GM19025 (cell line): ENCODE data around the gene VAV2.

Experiments
- ATAC-seq: cut with Tn5 transposase; IDR thresholded peaks from one replicate; pipeline ENCODE4 v1.9.1; 2021; ENCODE audit warnings: mild to moderate bottlenecking, low read depth, moderate library complexity; ENCODE audit not compliant: unreplicated experiment

Gene VAV2

DNA sequence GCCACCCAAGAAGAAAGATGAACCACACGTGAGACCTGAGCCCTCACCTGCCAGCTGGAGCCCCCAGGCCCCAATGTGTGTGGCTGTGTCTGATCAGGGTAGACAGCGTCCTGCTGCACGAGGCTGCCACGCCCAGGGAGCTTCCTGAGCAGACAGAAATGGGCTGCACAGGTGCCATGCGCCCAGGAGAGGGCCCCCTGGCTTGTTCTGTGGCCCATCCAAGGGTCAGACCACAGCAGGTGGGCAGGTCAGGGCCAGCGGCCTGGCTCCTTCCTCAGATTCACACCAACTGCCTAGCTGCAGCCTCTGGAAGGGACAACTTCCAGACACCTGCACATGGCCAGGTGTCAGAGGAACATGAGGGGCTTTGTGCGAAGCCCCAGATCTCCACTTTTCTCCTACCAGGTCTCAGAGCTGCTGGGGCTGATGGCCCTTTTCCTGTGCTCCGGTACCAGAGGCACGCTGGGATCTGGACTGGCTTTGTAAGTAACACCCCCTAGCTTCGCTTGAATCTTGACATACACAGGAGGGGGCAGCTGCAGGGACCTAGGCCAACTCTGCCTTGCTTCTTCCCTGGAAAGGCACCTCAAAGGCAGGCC, 264.7 kb downstream of the VAV2 start:
- ATAC-seq, result no peak

DNA sequence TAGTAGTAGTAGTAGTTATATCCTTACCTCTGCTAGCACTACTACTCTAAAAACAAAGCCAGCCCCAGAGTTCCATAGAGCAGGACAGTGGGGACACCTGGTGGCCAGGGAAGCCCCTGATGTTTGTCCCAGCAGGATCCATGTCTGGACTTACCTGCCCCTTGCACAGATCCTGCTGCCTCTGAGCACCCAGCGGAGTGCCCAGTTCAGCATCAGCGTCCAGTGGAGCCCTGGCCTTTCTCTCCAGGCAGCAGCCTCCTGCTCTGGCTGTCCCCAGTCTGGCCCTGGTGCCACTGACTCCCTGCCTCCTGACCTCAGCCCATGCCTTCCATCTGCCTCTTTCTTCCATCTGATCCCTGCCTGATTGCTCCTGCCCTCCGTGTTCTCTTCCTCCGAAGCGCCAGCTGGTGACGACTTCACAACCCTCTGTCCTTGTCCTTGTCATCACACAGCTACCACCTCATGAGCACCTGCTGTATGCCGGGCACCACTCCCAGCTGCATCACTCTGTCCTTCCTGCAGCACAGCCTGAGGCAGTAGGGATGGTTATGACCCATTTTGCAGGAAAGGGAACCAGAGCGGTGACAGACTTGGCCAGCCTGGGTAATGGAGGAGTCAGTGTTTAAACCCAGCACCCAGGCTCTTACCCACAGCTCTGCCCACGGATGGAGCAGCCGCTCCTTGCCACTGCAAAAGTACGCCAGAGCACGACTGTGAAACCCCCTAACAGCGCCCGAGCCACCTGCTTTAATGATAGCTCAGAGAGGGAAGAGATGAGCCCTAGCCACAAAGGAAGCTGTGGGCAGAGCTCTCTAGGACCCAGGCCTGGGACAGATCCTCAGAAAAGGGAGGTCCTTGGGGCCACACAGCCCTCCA, 265.5 kb downstream of the VAV2 start:
- ATAC-seq, result no peak

DNA sequence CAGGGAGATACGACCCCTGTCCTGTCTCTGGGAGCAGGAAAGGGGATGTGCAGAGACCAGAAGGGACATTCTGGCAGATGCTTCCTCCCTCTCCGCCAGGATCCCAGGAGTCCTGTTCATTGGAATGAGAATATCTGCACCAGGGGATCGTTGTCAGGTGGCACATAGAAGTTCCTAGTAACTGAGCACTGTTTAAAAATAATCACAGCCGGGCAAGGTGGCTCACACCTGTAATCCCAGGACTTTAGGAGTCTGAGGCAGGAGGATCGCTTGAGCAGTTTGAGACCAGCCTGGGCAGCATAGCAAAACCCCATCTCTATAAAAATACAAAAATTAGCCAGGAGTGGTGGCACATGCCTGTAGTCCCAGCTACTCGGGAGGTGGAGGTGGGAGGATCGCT, 266.2 kb downstream of the VAV2 start:
- no peak for ATAC-seq

DNA sequence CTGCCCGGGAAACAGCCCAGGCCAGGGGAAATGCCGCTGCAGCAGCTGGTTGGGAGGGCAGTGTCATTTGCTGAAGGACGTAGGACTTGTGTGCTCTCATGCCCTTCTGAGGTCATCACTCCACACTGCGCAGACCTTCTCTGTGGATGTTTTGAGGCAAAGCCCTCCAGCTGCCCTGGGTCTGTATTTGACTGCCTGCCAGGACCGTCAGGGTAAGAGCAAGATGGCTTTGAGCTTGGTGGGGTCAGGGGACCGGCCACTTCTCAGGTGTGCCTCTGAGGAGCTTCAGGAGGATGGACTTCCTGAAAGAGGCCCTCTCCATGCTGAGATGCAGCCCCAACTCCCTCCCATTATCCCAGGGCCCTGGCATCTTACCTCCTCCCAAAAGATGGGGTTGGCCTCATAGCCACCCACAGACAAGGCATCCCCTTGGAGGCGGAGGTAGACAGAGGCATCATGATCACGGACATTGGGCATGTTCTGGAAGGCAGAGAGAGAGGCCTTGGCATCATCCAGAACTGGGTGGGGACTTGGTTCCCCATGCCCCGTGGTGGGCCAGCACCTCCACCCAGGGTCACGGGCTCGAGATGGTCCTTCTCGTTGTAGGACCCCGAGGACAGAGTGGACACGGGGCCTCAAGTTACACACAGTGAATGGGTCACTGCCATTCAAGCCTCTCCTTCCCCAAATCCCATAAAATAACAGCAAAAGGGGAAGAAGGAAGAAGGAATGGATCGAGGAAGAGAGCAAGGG, 273.4 kb downstream of the VAV2 start:
- no peak for ATAC-seq

DNA sequence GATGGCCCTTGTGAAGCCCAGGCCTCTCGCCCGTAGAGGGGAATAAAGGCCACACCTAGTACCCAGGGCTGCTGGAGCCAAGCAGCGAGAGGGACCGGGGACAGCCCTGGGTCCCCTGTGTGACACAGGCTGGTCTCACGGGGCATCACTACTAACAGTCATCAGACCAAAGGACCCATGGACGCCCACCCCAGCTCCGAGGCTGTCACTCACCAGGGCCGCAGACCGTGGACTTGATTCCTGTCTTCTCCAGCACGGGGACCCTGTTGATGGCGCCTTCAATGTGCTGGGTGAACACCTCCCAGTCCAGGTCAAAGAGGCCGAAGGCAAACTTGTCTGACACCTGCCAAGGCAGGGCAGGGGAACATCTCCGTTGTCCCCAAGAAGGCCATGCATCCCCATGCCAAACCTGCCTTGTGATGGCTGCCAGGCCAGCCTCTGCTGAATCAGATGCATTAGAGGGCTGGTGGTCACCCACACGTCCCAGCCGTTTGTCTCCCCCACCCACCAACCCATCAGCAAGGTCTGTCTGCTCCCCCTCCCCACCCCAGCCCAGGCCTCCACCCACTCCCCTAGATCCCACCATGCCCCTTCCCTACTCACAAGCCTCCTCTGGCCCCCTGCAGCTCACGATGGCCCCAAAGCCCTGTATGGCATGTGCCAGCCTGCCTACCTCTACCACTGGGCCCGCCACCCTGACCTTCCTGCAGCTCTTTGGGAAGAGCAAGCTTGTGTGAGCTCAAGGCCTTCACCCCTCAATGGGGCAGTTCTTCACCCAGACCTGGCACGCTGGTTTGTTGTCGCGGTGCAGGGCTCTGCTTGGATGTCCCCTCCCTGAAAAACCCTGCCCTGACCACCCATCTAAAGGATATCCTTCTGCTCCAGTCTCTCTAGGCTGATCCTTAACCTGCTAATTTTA, 274.8 kb downstream of the VAV2 start:
- no peak for ATAC-seq

DNA sequence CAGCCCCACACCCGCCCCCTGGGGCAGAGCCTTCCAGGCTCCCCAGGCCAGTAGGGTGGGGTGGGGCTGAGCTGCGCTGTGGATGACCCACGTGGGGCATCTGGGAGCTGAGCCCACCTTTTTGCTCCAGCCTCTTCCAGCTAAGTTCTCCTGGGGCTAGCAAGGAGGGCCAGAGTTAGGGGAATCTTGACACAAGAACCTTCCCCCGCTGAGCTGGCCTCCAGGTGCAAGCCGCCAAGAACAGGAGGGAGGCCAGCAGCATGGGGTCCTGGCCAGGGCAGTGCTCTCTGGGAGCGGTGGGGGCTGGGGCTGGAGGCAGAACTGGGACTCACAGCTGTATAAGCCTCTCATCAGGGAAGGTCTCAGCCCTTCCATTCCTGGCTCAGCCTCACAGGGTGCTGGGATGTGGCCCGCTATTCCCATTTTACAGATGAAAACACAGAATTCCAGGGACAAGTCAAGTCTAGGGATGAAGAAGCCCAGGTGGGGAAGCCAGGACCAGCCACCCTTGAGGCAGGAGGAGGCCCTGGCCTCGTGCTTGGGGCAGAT, 275.5 kb downstream of the VAV2 start:
- no peak for ATAC-seq

DNA sequence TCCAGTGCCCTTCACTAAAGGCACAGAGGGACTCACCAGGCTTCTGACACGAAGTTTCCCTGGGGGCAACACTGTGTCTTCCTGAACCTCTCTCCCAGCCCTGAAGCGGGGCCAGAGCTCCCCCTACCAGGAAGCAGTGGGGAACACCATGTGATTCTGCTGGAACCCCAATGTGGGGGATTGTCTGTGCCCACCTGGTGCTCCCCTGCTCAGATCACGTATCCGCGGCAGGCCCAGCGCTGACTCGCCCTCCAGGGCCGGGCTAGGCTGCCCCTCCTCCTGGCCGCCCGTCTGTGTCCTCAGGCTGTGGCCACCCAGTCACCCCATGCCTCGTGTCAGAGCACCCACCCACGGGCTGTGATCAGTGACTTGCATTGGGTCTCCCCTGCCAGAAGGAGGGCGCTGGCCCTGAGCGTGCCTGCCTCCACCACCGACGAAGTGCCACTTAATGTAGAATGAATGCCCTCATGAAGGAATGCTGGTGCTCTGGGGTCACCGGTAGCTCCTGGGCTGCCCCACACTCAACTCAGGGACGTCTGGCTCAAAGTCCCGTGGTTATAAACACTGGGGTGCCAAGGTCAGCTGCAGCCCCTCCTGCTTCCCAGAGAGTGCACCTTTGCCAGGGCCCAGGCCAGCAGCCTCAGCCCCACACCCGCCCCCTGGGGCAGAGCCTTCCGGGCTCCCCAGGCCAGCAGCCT, 276.1 kb downstream of the VAV2 start:
- no peak for ATAC-seq

DNA sequence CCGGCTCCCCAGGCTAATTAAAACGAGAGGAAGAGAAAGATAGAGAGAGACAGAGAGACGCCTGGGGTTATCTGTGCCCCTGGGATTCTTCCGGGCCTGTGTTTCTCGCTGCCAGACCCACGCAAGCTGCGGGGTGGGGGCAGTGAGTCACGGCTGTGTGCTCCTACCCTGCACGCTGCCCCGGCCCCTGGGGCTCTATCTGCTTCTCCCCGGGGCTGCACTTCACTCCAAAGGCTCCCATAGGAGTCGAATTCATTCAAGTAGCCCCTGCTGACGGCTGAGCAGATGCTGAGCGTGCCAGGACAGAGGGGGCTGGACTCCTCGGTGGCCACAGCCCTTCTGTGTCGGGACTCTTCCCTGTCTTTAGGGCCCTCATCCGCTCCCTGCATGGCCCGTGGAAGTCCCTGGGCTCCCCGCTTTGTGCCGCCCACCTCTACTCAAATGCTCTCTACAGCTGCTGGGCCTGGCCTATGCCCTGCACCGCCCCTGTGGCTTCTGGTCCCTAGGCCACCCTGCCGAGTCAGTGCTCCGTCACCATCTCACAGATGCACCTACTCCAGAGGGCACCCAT, 276.7 kb downstream of the VAV2 start:
- ATAC-seq, result no peak

DNA sequence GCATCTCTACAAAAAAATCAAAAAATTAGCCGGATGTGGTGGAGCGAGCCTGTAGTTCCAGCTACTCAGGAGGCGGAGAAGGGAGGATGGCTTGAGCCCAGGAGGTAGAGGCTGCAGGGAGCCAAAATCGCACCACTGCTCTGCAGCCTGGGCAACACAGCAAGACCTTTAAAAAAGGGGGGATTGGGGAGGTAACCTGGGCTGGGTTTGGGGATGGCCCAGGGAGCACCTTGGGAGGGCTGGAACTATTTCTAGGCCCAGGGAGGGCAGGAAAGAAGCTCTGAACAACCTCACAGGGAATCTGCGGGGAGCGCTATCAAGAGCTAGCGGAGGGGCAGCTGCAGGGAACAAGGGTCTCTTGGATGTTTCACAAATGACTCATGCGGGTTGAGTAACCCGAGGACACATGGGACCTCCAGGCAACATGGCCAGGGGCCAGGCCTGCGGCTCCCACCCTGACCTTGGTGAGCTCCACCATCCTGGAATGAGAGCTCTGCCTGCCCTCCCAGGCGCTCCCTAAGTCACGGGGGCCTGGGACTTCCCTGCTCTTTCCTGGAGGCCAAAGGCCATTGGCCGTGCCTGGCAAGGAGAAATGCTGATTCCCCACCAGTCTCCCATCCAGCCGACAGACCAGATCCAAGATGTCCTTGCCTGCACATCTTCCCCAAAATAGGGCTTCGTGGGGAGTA, 277.4 kb downstream of the VAV2 start:
- no peak for ATAC-seq

DNA sequence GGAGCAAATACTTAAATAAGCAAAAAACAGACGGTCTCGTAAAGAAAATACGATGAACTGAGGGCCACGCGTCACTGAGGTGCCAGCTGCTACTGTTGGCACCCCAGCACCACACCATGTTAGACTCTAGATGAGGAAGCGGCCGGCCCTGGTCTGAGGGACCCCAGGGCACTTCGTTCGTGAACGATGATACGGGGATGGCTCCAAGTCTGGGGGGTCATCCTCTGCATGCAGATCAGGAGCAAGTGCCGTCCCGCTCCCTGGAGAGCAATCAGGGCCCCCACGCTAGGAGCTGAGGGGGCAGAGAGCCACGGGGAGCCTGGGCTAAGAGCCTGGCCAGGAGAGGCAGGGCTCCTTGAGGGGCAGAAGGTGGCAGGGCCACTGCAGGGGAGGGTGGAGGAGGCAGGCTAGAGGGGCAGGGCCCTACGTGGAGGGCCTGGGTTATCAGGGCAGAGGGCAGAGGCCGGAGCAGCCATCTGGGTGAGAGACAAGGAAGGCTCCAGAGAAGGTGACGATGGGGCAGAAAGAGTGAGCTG, 278.1 kb downstream of the VAV2 start:
- ATAC-seq, result no peak

DNA sequence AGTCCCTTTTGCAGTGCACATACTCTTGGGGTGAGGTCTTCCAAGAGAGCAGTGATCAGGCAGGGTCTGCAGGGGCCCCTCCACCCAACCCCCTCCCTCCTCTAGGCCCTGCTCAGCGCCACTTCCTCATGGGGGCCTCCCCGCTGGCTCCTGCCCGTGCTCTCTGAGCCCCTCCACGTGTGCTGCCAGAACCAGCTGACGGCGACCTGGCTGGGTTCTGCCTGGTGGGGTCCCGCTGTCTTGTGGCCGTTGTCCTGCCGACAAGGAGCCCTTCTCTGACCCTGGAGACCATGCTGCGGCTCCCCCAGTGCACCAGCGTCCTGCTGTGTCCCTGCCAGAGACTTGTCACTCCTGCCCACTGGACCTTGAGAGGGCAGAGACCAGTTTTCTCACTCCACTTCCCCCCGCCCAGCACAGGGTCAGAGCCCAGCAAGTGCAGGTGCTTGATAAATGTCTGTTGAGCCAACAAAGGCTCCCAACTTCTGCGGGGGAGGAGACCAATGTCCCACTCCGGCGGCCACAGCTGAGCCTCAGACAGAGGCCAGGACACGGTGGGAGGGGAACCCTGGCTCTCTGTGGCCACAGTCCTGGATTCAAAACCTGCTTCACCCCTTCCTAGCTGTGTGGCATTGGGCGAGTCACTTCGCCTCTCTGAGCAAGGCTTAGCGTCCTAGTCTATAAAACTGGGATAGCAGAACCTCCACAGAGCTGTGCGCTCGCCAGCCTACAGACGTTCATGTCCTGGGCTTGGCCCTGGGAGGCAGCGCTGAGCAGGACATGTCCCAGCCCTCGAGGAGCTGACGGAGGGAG, 278.8 kb downstream of the VAV2 start:
- ATAC-seq, result no peak

DNA sequence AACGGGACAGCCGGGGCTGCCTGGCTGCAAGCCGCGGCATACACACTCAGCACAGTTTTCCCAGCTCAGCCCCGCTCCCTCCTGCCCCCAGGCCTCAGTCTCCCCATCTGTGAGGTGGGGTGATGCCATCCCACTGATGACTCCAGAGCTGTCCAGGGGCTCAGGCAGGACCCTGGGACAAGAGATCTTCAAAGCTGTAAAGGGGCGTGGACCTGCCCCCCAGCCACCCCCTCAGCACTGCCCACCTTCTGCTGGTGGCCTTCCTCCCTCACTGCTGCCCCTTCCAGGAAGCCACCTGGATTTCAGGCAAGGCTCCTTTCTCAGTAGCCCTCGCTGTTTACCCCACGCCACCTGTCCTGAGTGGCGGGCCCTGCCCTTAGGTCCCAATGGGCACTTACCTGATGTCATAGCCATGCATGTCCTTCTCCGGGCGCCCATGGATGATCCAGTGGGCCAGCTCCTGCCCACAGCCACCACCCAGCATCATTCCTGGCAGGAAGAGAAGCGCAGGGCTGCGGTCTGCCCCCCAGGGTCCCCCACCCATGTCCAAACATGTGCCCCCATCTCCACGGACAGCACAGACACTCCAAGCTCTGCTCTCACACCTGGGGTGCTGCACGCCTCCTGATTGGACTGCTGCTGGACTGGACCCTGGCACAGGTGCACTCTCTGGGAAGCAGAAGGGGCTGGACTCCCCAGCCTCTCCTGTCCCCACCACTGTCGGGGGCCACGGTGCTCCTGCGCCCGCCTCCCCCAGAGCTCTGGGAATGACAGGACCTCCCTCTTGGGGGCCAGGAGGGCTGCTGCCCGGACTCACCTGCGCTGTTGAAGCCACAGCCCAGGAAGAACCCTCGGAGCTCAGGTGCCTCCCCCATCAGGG, 279.7 kb downstream of the VAV2 start:
- ATAC-seq, result no peak
